Hepatocyte (in vitro differentiated cells): ENCODE results near the gene PTPN6.

ENCODE experiments used
- CTCF ChIP-seq: fragments of 200-600 bp; sonication (generic); IDR thresholded peaks from 2 replicates; pipeline ENCODE4 v1.5.1; 2016; ENCODE audit warnings: antibody characterized with exemption, mild to moderate bottlenecking; ENCODE audit not compliant: poor library complexity
- EZH2 ChIP-seq: fragments of 200-600 bp; sonication (generic); IDR thresholded peaks from 2 replicates; pipeline ENCODE4 v1.6.1; 2016; ENCODE audit warnings: antibody characterized with exemption, mild to moderate bottlenecking, borderline replicate concordance

GRCh38 chr12:6919588-6919987, 31.6 kb upstream of the PTPN6 start:
- TF ChIP-seq CTCF = no peak
- TF ChIP-seq EZH2 = no peak
